GM18526 (cell line): ENCODE measurements around the gene YPEL4.

Experiments
- POLR2A ChIP-seq: IDR thresholded peaks from 3 replicates; pipeline ENCODE4 v1.6.1; 2011; ENCODE audit not compliant: insufficient read length; ENCODE audit errors: extremely low read depth

The YPEL4 gene

GRCh38 chr11:57641011-57641807 is 8.5 kb downstream of the YPEL4 start:
- TF ChIP-seq POLR2A = no peak

- TF ChIP-seq POLR2A = no peak
Observed at GRCh38 chr11:57640068-57640800, 9.5 kb downstream of the YPEL4 start.

- TF ChIP-seq POLR2A = no peak
Observed at GRCh38 chr11:57639321-57640067, 10.2 kb downstream of the YPEL4 start.

- TF ChIP-seq POLR2A = no peak
Observed at GRCh38 chr11:57638811-57639320, 10.8 kb downstream of the YPEL4 start.

- no peak for TF ChIP-seq POLR2A
Observed at GRCh38 chr11:57638005-57638781, 11.5 kb downstream of the YPEL4 start.

- no peak for TF ChIP-seq POLR2A
Observed at GRCh38 chr11:57637626-57638004, 12.1 kb downstream of the YPEL4 start.

GRCh38 chr11:57635246-57635645 is 14.5 kb downstream of the YPEL4 start:
- TF ChIP-seq POLR2A = no peak

GRCh38 chr11:57634311-57634710 is 15.4 kb downstream of the YPEL4 start:
- no peak for TF ChIP-seq POLR2A

GRCh38 chr11:57633394-57634070 is 16.2 kb downstream of the YPEL4 start:
- no peak for TF ChIP-seq POLR2A

- no peak for TF ChIP-seq POLR2A
Observed at GRCh38 chr11:57632116-57632515, 17.6 kb downstream of the YPEL4 start.

- no peak for TF ChIP-seq POLR2A
Observed at GRCh38 chr11:57630171-57630570, 19.5 kb downstream of the YPEL4 start.

GRCh38 chr11:57626895-57627294 is 22.8 kb downstream of the YPEL4 start:
- no peak for TF ChIP-seq POLR2A

GRCh38 chr11:57624864-57625263 is 24.8 kb downstream of the YPEL4 start:
- no peak for TF ChIP-seq POLR2A

- TF ChIP-seq POLR2A = no peak
Observed at GRCh38 chr11:57622263-57622662, 27.4 kb downstream of the YPEL4 start.
